Measurements from ENCODE around the gene ZNF211.

ZNF211 gene

GRCh38 chr19:57653689-57654088 is 20.7 kb downstream of the ZNF211 start:
- ATAC-seq: no peak
- TF ChIP-seq TSHZ2 (CRISPR knock-in tag; IDR thresholded peaks at IDR 0.05) (no peak), PPARA (CRISPR knock-in tag; IDR thresholded peaks at IDR 0.05; ENCODE audit: borderline replicate concordance) (no peak), ZNF8 (CRISPR knock-in tag; IDR thresholded peaks at IDR 0.05) (no peak), ZFP30 (CRISPR knock-in tag; IDR thresholded peaks at IDR 0.05) (no peak), POU6F1 (CRISPR knock-in tag; IDR thresholded peaks at IDR 0.05; ENCODE audit: borderline replicate concordance, low read depth) (no peak), TOX (CRISPR knock-in tag; IDR thresholded peaks at IDR 0.05; ENCODE audit: borderline replicate concordance) (no peak), OSR1 (CRISPR knock-in tag; IDR thresholded peaks at IDR 0.05) (no peak), SNAI2 (CRISPR knock-in tag; IDR thresholded peaks at IDR 0.05) (no peak), ISL1 (CRISPR knock-in tag; IDR thresholded peaks at IDR 0.05) (no peak), ESRRG (CRISPR knock-in tag; IDR thresholded peaks at IDR 0.05) (no peak), TCF4 (CRISPR knock-in tag; IDR thresholded peaks at IDR 0.05; ENCODE audit: borderline replicate concordance) (no peak), ZNF565 (CRISPR knock-in tag; conservative IDR thresholded peaks at IDR 0.05; ENCODE audit: low read depth) (no peak), ZC3H10 (CRISPR knock-in tag; IDR thresholded peaks at IDR 0.05) (no peak), ZNF70 (CRISPR knock-in tag; IDR thresholded peaks at IDR 0.05) (no peak), CREB5 (CRISPR knock-in tag; IDR thresholded peaks at IDR 0.05; ENCODE audit: low read depth) (no peak), CSDC2 (CRISPR knock-in tag; IDR thresholded peaks at IDR 0.05) (no peak), BACH2 (CRISPR knock-in tag; IDR thresholded peaks at IDR 0.05; ENCODE audit: borderline replicate concordance) (no peak), RARB (CRISPR knock-in tag; IDR thresholded peaks at IDR 0.05) (no peak), GLIS3 (CRISPR knock-in tag; IDR thresholded peaks at IDR 0.05) (no peak)

- TF ChIP-seq ZNF70 (CRISPR knock-in tag; IDR thresholded peaks at IDR 0.05): no peak
- TF ChIP-seq PATZ1 (CRISPR knock-in tag; IDR thresholded peaks at IDR 0.05; ENCODE audit: borderline replicate concordance): no peak
- no peak for TF ChIP-seq ISL1 (CRISPR knock-in tag; IDR thresholded peaks at IDR 0.05)
- TF ChIP-seq RARB (CRISPR knock-in tag; IDR thresholded peaks at IDR 0.05): no peak
- no peak for TF ChIP-seq ZFP30 (CRISPR knock-in tag; IDR thresholded peaks at IDR 0.05)
- no peak for ATAC-seq
Observed at GRCh38 chr19:57655443-57655842, 22.5 kb downstream of the ZNF211 start.

GRCh38 chr19:57656346-57656745 is 23.4 kb downstream of the ZNF211 start:
- ATAC-seq: no peak
- TF ChIP-seq ZNF70 (CRISPR knock-in tag; IDR thresholded peaks at IDR 0.05) (no peak), ZC3H10 (CRISPR knock-in tag; IDR thresholded peaks at IDR 0.05) (no peak), GLIS3 (CRISPR knock-in tag; IDR thresholded peaks at IDR 0.05) (no peak), ZNF8 (CRISPR knock-in tag; IDR thresholded peaks at IDR 0.05) (no peak)

- peak; percentile 94 for ATAC-seq
- TF ChIP-seq ZNF70 (CRISPR knock-in tag; IDR thresholded peaks at IDR 0.05): no peak
- no peak for TF ChIP-seq ZNF8 (CRISPR knock-in tag; IDR thresholded peaks at IDR 0.05)
- no peak for TF ChIP-seq CSDC2 (CRISPR knock-in tag; IDR thresholded peaks at IDR 0.05)
Observed at GRCh38 chr19:57664269-57665127, 31.5 kb downstream of the ZNF211 start.
